Heart left ventricle (tissue), 16 donors: ENCODE data around the gene TAS2R19. TPM values are rescaled to one million over a fixed set of nuclear protein-coding genes. Genes with fewer than 3 reads are reported as not detected.

Experiments used
- ATAC-seq, 4 donors: fragments of 200-7000 bp; cut with Tn5 transposase; one replicate each; pipeline ENCODE4 v1.9.1; 2020 to 2022; ENCODE audit warnings: moderate library complexity in 4 of 4, mild to moderate bottlenecking in 3 of 4, moderate number of reproducible peaks in 1 of 4
- DNase-seq, 5 donors: peaks; one replicate each; pipeline ENCODE4 v3.0.0-alpha.2; 2020
- H3K27ac ChIP-seq, 12 donors: fragments of 200-600 bp; sonication (generic) in 4 of 12; one replicate each; pipeline versions ENCODE4 v1.5.0 to v1.8.0; 2016 to 2022; ENCODE audit warnings: mild to moderate bottlenecking in 2 of 12
- H3K27me3 ChIP-seq, 9 donors: fragments of 200-600 bp; sonication (generic) in 2 of 9; one replicate each; pipeline versions ENCODE4 v1.5.1 to v1.8.0; 2016 to 2022; ENCODE audit warnings: mild to moderate bottlenecking in 3 of 9
- H3K36me3 ChIP-seq, 9 donors: fragments of 200-600 bp; sonication (generic) in 2 of 9; one replicate each; pipeline versions ENCODE4 v1.5.0 to v1.8.0; 2018 to 2022; ENCODE audit warnings: mild to moderate bottlenecking in 2 of 9
- H3K4me1 ChIP-seq, 12 donors: fragments of 200-600 bp; sonication (generic) in 4 of 12; one replicate each; pipeline versions ENCODE4 v1.5.0 to v1.8.0; 2016 to 2022; ENCODE audit warnings: mild to moderate bottlenecking in 3 of 12
- H3K4me3 ChIP-seq, 12 donors: fragments of 200-600 bp; sonication (generic) in 4 of 12; one replicate each; pipeline versions ENCODE4 v1.5.0 to v1.8.0; 2017 to 2022; ENCODE audit warnings: mild to moderate bottlenecking in 9 of 12, moderate library complexity in 4 of 12
- H3K9me3 ChIP-seq, 12 donors: fragments of 200-600 bp; sonication (generic) in 4 of 12; one replicate each; pipeline versions ENCODE4 v1.5.0 to v1.8.0; 2016 to 2022; ENCODE audit warnings: mild to moderate bottlenecking in 1 of 12
- POLR2A ChIP-seq, 2 donors: fragments of 450-650 bp; IDR thresholded peaks; one replicate each; pipeline ENCODE4 v1.6.1; 2017; ENCODE audit warnings: antibody characterized with exemption in 2 of 2, mild to moderate bottlenecking in 2 of 2, moderate library complexity in 2 of 2
- WGBS, 4 donors: extraction: QIAGEN DNeasy Blood & Tissue Kit in 2 of 4; methylation state at CpG; one replicate each; pipeline versions ENCODE4 v1.1.5 to v1.1.7; 2013 to 2018; 5-methylcytosine and 5-hydroxymethylcytosine counted together
- intact Hi-C, 10 donors: fragments of 100-400 bp; cut with DNase I; formaldehyde crosslinking; loops; one replicate each; pipeline versions ENCODE4 v1.11.1 to v1.14.2; 2022
- long read RNA-seq, 3 donors: library from polyadenylated mRNA; unstranded; transcript quantifications; one replicate each; pipeline ENCODE4 v2.0.0, GENCODE V29; 2020 to 2021
- polyA plus RNA-seq, 2 donors: library from polyadenylated mRNA; stranded (reverse); fragments of 200-250 nt; gene quantifications; one replicate each; pipeline ENCODE4 v1.2.3, GENCODE V29; 2013
- total RNA-seq, 9 donors: library from RNA; depleted of rRNA in 2 of 9; stranded (reverse); fragments of >200 nt in 2 of 9; fragmentation: NEBNext Ultra II Directional in 3 of 9; extraction: Animal tissue kit (Norgen Biotek cat#: 25700) in 3 of 9; gene quantifications; one replicate each; pipeline versions ENCODE4 v1.1.0 to v1.2.4, GENCODE V29; 2016 to 2023
- TF ChIP-seq, protein P1 (sequence below), 12 donors: fragments of 200-600 bp; sonication (generic) in 4 of 12; IDR thresholded peaks; one replicate each; pipeline versions ENCODE4 v1.5.0 to v1.8.0; 2018 to 2022; ENCODE audit warnings: antibody characterized with exemption in 12 of 12, mild to moderate bottlenecking in 5 of 12
- donor health status: ischemic (EF 13 %, LVEDD 7.1; RV severe dilation, severe dysfunction).
- donor health status: healthy with polysubstance abuse.
- donor health status: DM: no; HTN: yes; CAD: no.
- donor health status: DM: no; HTN: no; CAD: no.
- donor health status: ischemic (EF 25% LVEDD 6.9; RV normal size, moderate dysfunction).
- donor health status: ischemic (EF 25% LVEDD 5.7; RV mildly dilated, moderate dysfunction).
- donor health status: healthy.
- donor health status: DM: yes; HTN: yes; CAD: no.
- donor health status: ischemic (EF 35%, LVEDD 5.7; RV mildly dilated, moderate dysfunction).
- donor health status: nonischemic (EF 11% LVEDD 7.7; RV severe dilation, severe dysfunction).
- donor health status: DM: yes; HTN: yes; CAD: no.
- donor health status: PGD.
- donor health status: ischemic (EF 29% LVEDD 5.4; RV normal size, mild dysfunction).
- donor health status: nonischemic (EF 23%, LVEDD 6.1; RV moderate dilation, normal function).

Gene TAS2R19, protein sequence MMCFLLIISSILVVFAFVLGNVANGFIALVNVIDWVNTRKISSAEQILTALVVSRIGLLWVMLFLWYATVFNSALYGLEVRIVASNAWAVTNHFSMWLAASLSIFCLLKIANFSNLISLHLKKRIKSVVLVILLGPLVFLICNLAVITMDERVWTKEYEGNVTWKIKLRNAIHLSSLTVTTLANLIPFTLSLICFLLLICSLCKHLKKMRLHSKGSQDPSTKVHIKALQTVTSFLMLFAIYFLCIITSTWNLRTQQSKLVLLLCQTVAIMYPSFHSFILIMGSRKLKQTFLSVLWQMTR
- total RNA-seq (1 to 10 TPM in 3 of 9 donors, under 1 TPM in 5, not detected in 1; 0.44 to 2.5 (median 0.86) TPM), polyA plus RNA-seq (under 1 TPM in 1 of 2 donors, not detected in 1; 0.17 TPM)
- long read RNA-seq, donor 1: 0 reads
- long read RNA-seq, donor 2: 0 reads
- long read RNA-seq, donor 3: 0 reads

DNA sequence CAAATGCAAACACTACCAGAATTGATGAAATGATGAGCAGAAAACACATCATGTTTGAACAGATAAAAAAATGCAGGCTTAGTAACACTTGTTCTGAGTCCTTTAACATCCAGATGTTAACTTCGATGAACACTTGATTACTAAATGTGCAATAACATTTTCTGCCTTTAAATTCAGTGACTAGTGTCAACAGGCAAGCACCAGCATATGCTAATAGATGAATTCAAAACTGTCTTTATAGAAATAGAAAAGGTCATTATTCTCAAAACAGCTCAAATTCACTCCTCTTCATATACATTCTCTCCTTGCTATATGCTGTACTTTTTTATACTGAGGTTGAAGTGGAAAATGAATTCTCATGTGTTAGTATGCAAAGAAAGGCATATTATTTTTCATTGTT is at the start of gene TAS2R19:
Gene TAS2R19 (minus strand): TSS at position 101 of the 400 bp plus-strand sequence. CDS start 49 bp downstream, at position 52.
- Histone ChIP-seq H3K4me1 (no peaks in the 10 kb centered on the region), H3K9me3 (peaks cover 0 to 8% (median 0%) of the 10 kb centered on the region in 12 donors), H3K4me3 (no peak within 1 kb of the TSS), H3K36me3 (peaks cover 0 to 7% (median 0%) of the 10 kb centered on the region in 9 donors), H3K27ac (no peak within 1 kb of the TSS), H3K27me3 (no peaks in the 10 kb centered on the region)
- 87 to 96% (median 95%) methylated on average over 1 of the region's 1 CpG for WGBS, 4 donors
- intact Hi-C loops: no loop called here
- DNase-seq: no peak
- ATAC-seq: no peak
- TF ChIP-seq, protein P1, sequence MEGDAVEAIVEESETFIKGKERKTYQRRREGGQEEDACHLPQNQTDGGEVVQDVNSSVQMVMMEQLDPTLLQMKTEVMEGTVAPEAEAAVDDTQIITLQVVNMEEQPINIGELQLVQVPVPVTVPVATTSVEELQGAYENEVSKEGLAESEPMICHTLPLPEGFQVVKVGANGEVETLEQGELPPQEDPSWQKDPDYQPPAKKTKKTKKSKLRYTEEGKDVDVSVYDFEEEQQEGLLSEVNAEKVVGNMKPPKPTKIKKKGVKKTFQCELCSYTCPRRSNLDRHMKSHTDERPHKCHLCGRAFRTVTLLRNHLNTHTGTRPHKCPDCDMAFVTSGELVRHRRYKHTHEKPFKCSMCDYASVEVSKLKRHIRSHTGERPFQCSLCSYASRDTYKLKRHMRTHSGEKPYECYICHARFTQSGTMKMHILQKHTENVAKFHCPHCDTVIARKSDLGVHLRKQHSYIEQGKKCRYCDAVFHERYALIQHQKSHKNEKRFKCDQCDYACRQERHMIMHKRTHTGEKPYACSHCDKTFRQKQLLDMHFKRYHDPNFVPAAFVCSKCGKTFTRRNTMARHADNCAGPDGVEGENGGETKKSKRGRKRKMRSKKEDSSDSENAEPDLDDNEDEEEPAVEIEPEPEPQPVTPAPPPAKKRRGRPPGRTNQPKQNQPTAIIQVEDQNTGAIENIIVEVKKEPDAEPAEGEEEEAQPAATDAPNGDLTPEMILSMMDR (IDR thresholded peaks at IDR 0.05): no peak
- no peak for TF ChIP-seq POLR2A (IDR thresholded peaks at IDR 0.05)

DNA sequence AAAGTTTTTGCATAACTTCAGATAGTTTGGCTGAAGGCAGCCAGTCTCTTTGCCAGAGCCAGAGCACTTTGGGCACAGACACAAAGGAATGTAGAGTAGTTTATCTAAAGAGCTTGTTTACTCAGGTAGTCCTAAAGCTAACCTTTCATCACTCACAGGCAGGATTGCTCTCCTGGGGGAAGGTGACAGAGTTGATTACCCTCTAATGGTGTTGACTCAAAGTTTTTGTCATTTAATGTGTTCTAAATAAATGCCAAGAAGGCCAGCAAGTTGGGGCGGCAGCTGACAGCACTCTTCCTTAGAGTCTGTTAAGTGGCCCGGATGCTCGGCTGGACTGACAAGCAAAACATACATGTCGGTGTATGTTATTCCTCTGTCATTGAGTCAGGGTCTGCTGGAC is 49.0 kb upstream of the TAS2R19 start:
- DNase-seq (no peak), ATAC-seq (no peak)
- Histone ChIP-seq H3K4me3 (no peak overlapping the region), H3K27ac (no peak overlapping the region), H3K36me3 (no peaks in the 10 kb centered on the region), H3K4me1 (peaks cover 0 to 18% (median 0%) of the 10 kb centered on the region in 12 donors), H3K9me3 (no peaks in the 10 kb centered on the region), H3K27me3 (no peaks in the 10 kb centered on the region)
- intact Hi-C loops: loop anchor here in 6 of 10 donors (2.0 to 5.0 kb wide), 2 partner anchors 53 to 54 kb away; no protein-coding TSS in a partner anchor
- WGBS, 4 donors: 44 to 55% (median 49%) methylated on average over 4 of the region's 4 CpGs
- TF ChIP-seq, protein P1 (IDR thresholded peaks at IDR 0.05): no peak
- TF ChIP-seq POLR2A (IDR thresholded peaks at IDR 0.05): no peak

DNA sequence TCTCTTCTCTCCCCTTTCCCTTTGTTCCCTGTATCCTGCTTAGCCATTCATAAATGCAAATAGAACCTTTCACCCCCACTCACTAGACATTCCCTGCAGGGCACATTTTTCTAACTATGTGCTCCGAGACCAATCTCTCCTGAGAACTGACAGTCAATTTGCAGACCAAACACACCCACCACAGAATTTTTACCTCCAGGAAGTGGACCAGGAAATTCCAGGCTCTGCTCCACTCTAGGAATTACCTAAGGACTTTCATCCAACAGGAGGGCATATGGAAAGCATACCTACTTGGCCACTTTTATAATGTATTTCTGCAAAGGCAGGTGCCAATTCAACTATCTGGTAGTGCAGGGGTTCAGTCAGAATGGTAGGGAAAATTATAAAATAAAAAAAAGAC is 48.6 kb upstream of the TAS2R19 start:
- H3K27me3 ChIP-seq: no peaks in the 10 kb centered on the region
- intact Hi-C loops: loop anchor here in 6 of 10 donors (2.0 to 5.0 kb wide), 2 partner anchors 52 to 54 kb away; no protein-coding TSS in a partner anchor
- no peak for TF ChIP-seq POLR2A (IDR thresholded peaks at IDR 0.05)
- TF ChIP-seq, protein P1 (IDR thresholded peaks at IDR 0.05): no peak
- no peak for DNase-seq
- H3K27ac ChIP-seq: no peak overlapping the region
- H3K36me3 ChIP-seq: no peaks in the 10 kb centered on the region
- H3K4me3 ChIP-seq: no peak overlapping the region
- H3K9me3 ChIP-seq: no peaks in the 10 kb centered on the region
- ATAC-seq: no peak
- 45 to 67% (median 63%) methylated on average over 1 of the region's 1 CpG; no CpG with 5 or more reads in 1 of the 4 donors for WGBS, 4 donors
- peaks cover 0 to 18% (median 0%) of the 10 kb centered on the region in 12 donors for H3K4me1 ChIP-seq

DNA sequence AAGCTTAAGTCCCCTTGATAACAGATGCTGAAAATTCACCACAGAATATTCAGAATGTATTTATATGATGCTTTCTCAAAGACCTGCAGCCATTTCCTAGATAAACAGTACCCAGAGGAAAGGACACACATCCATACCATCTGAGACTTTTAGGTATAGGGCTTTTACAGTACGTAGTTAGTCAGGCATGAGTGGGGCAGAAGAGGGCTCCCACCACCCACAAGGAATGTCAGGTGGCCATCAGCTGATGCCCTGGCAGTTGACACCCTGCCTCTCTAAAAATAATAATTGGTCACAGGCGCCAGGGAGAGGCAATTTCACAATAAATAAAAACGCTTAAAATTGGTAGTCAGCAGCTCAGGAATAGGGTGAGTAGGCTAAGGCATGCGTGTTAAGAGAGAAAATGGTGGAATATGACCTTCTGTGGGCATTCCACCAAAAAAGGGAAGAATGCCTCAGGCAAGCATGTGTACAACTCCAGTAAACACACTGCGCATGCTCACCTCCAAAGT is 47.5 kb upstream of the TAS2R19 start:
- DNase-seq (no peak), ATAC-seq (peak in 1 of 4 donors; percentile 51)
- H3K9me3 ChIP-seq: no peaks in the 10 kb centered on the region
- H3K36me3 ChIP-seq: no peaks in the 10 kb centered on the region
- TF ChIP-seq, protein P1 (IDR thresholded peaks at IDR 0.05): no peak
- no peak for TF ChIP-seq POLR2A (IDR thresholded peaks at IDR 0.05)
- WGBS, 4 donors: 71 to 83% (median 74%) methylated on average over 5 of the region's 5 CpGs
- intact Hi-C loops: loop anchor here in 6 of 10 donors (2.0 to 10.0 kb wide), 3 partner anchors 51 to 105 kb away; partner anchors contain the start of gene SMIM10L1 (in 1 of the 6)
- peaks cover 0 to 18% (median 0%) of the 10 kb centered on the region in 12 donors for H3K4me1 ChIP-seq
- no peak overlapping the region for H3K27ac ChIP-seq
- no peak overlapping the region for H3K4me3 ChIP-seq
- no peaks in the 10 kb centered on the region for H3K27me3 ChIP-seq
